ENCODE results near the gene CD83. TPM values are rescaled to one million over a fixed set of nuclear protein-coding genes. Genes with fewer than 3 reads are reported as not detected.

CD83 gene
- total and polyA plus RNA-seq, 2 of the 8 experiments (the other 6 are each of a cell fraction or from before 2014, with no cell fraction given): 4.6 to 8.5 TPM

DNA sequence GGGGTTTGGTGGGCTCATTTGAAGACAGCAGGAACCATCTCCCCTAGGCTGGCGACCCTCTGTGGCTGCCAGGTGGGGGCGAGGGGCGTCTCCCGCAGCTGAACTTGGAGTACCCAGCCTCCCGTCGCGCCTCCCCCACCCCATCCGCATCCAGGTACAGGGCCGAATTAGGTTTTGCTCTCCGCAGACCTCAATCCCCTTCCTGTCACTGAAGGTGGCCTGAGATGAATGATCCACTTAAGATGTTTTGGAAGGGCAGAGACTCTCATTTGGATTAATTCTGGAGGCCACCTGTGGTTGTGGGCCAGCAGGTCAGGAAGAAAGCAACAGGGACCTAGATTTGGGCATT is 493 bp downstream of the CD83 start:
- H2BK15ac ChIP-seq (ENCODE audit: low read length): no peak overlapping the region
- H4K20me1 ChIP-seq (replicated peaks in 1 of 2; ENCODE audit: control insufficient read depth in 1 of 2, insufficient read depth in 2 of 2, low read length in 2 of 2): peaks cover 0 to 3% of the 10 kb centered on the region in 2 experiments
- H4K8ac ChIP-seq (ENCODE audit: extremely low read depth, insufficient read depth, low read length): 0 out of 2 replicates have a peak overlapping the region, but pooled peaks have one; percentile 31
- H3K4ac ChIP-seq (replicated peaks; ENCODE audit: insufficient read length, low read depth, low read length): no peak overlapping the region
- H2AFZ ChIP-seq (ENCODE audit: low read length): peak overlapping the region; percentile 98
- TF ChIP-seq JUN (IDR thresholded peaks at IDR 0.05; ENCODE audit: low read depth, low read length) (no peak), SP2 (IDR thresholded peaks at IDR 0.05; ENCODE audit: low read length) (no peak), TAF7 (optimal IDR thresholded peaks at IDR 0.05; ENCODE audit: borderline replicate concordance, low read depth, low read length) (no peak), CHD1 (IDR thresholded peaks at IDR 0.05; ENCODE audit: low read depth, low read length) (no peak), SIN3A (conservative IDR thresholded peaks at IDR 0.05 in 1 of 2, IDR thresholded peaks at IDR 0.05 in 1 of 2; ENCODE audit: low read depth in 1 of 2, low read length in 2 of 2) (peak in 1 of 2 experiments; percentile 48; a peak in 1 of 4 replicates)
- 6% methylated on average over 10 of the region's 10 CpGs; no CpG with 5 or more reads in 1 of the 2 experiments for WGBS, 2 experiments (ENCODE audit: extremely low coverage in 1 of 2, insufficient coverage in 1 of 2, insufficient read length in 1 of 2, insufficient replicate concordance in 2 of 2, low coverage in 1 of 2, low lambda C conversion rate in 2 of 2, missing lambda C conversion rate in 1 of 2)
- H3K23me2 ChIP-seq (ENCODE audit: low read depth, low read length): peaks cover 7% of the 10 kb centered on the region
- no peak overlapping the region for H2BK120ac ChIP-seq (replicated peaks; ENCODE audit: low read depth, low read length)
- H2BK5ac ChIP-seq (ENCODE audit: low read depth, low read length): no peak overlapping the region
- H4K5ac ChIP-seq (ENCODE audit: insufficient read length, low read depth, low read length): no peak overlapping the region
- no peak overlapping the region for H3K14ac ChIP-seq (ENCODE audit: insufficient read length)
- H4K91ac ChIP-seq (replicated peaks; ENCODE audit: insufficient read length, low read length): no peak overlapping the region
- no peak for FAIRE-seq
- H3K9me3 ChIP-seq (ENCODE audit: insufficient read depth in 2 of 2, low read depth in 1 of 2, low read length in 1 of 2): no peaks in the 10 kb centered on the region
- no peak overlapping the region for H3K23ac ChIP-seq (ENCODE audit: insufficient read length)
- no peak overlapping the region for H3K18ac ChIP-seq (ENCODE audit: extremely low read depth, low read length)
- no peak overlapping the region for H3K27ac ChIP-seq (ENCODE audit: low read depth, low read length)
- DNase-seq (ENCODE audit: low read depth in 1 of 2, low spot score in 2 of 2): no peak
- H3K36me3 ChIP-seq (ENCODE audit: control insufficient read depth in 2 of 4, insufficient read depth in 4 of 4, low read length in 3 of 4): no peaks in the 10 kb centered on the region
- H3K4me1 ChIP-seq (replicated peaks in 1 of 4; ENCODE audit: control insufficient read depth in 3 of 4, insufficient read depth in 4 of 4, low read length in 3 of 4): peaks cover 0 to 4% (median 0%) of the 10 kb centered on the region in 4 experiments; a peak in 1 of 7 replicates
- H3K79me2 ChIP-seq (ENCODE audit: control insufficient read depth in 1 of 2, insufficient read depth in 2 of 2, low read length in 2 of 2): no peaks in the 10 kb centered on the region
- ChIA-PET POLR2A (ENCODE audit: partially characterized antibody) (interaction anchor here (1.0 kb wide), 1 partner anchor 8 kb away, joined by 3 read pairs; no protein-coding TSS in a partner anchor), CTCF (ENCODE audit: partially characterized antibody) (no interaction called here)
- no peak overlapping the region for H2AK5ac ChIP-seq (ENCODE audit: low read depth, low read length)
- H3K79me1 ChIP-seq (ENCODE audit: low read depth, low read length): no peaks in the 10 kb centered on the region
- H3K27me3 ChIP-seq (replicated peaks in 1 of 4; ENCODE audit: control insufficient read depth in 3 of 4, extremely low read depth in 1 of 4, insufficient read depth in 3 of 4, low read length in 3 of 4): peaks cover 0 to 10% (median 7%) of the 10 kb centered on the region in 4 experiments; a peak in 2 of 7 replicates
- peak overlapping the region in 1 of 4 experiments; percentile 3; a peak in 2 of 7 replicates for H3K9ac ChIP-seq (replicated peaks in 1 of 4; ENCODE audit: extremely low read depth in 1 of 4, low read depth in 3 of 4, low read length in 3 of 4)
- peak overlapping the region; percentile 86 to 100 for H3K4me2 ChIP-seq (ENCODE audit: insufficient read depth in 1 of 2, low read depth in 2 of 2, low read length in 2 of 2)
- 0 out of 2 replicates have a peak overlapping the region, but pooled peaks have one; percentile 61 for H2BK12ac ChIP-seq (ENCODE audit: low read depth, low read length)
- H3K4me3 ChIP-seq (ENCODE audit: extremely low read depth in 1 of 4, insufficient read depth in 2 of 4, low read depth in 3 of 4, low read length in 4 of 4): peak overlapping the region; percentile 61 to 96 (median 84)
- no peak overlapping the region for H2BK20ac ChIP-seq (ENCODE audit: low read length)
- H3K56ac ChIP-seq (replicated peaks; ENCODE audit: insufficient read length, low read depth, low read length): peak overlapping the region; percentile 42
